KMS-11 (cell line): ENCODE measurements around the gene COL4A5.

ENCODE experiments used
- H2AFZ ChIP-seq: fragments of 200-600 bp; sonication (generic); 2 replicates; pipeline ENCODE4 v1.6.1; 2016; ENCODE audit warnings: antibody characterized with exemption, mixed run types, low read depth
- H3K27ac ChIP-seq: fragments of 200-600 bp; sonication (generic); 2 replicates; pipeline ENCODE4 v1.6.1; 2016; ENCODE audit warnings: mild to moderate bottlenecking, mixed run types
- H3K27me3 ChIP-seq: fragments of 200-600 bp; sonication (generic); 2 replicates; pipeline ENCODE4 v1.6.1; 2017; ENCODE audit warnings: mild to moderate bottlenecking, low read depth, mixed run types, moderate library complexity; ENCODE audit not compliant: insufficient read depth
- H3K36me3 ChIP-seq: fragments of 200-600 bp; sonication (generic); 2 replicates; pipeline ENCODE4 v1.6.1; 2017; ENCODE audit warnings: mild to moderate bottlenecking, mixed run types; ENCODE audit not compliant: insufficient read depth
- H3K4me1 ChIP-seq: fragments of 200-600 bp; sonication (generic); 2 replicates; pipeline ENCODE4 v1.6.1; 2016; ENCODE audit warnings: mild to moderate bottlenecking, low read depth, mixed run types; ENCODE audit not compliant: poor library complexity, severe bottlenecking
- H3K4me2 ChIP-seq: fragments of 200-600 bp; sonication (generic); 2 replicates; pipeline ENCODE4 v1.7.0; 2016; ENCODE audit warnings: mild to moderate bottlenecking, mixed run types
- H3K4me3 ChIP-seq: fragments of 200-600 bp; sonication (generic); IDR thresholded peaks from 2 replicates; pipeline ENCODE4 v1.6.1; 2017; ENCODE audit warnings: low read depth, low read length, mixed read lengths; ENCODE audit not compliant: insufficient read depth
- H3K79me2 ChIP-seq: fragments of 200-600 bp; sonication (generic); 2 replicates; pipeline ENCODE4 v1.6.1; 2016; ENCODE audit warnings: low read depth, mixed run types; ENCODE audit not compliant: insufficient read depth
- H3K9ac ChIP-seq: fragments of 200-600 bp; sonication (generic); 2 replicates; pipeline ENCODE4 v1.6.1; 2016; ENCODE audit warnings: mild to moderate bottlenecking, mixed run types
- H4K20me1 ChIP-seq: fragments of 200-600 bp; sonication (generic); 2 replicates; pipeline ENCODE4 v1.6.1; 2016; ENCODE audit warnings: mild to moderate bottlenecking, mixed run types; ENCODE audit not compliant: insufficient read depth
- TF ChIP-seq, protein P1 (sequence below): fragments of 200-600 bp; sonication (generic); conservative IDR thresholded peaks from 2 replicates; pipeline ENCODE4 v1.6.1; 2017; ENCODE audit warnings: low read depth, mild to moderate bottlenecking, antibody characterized with exemption, low read length, moderate library complexity, mixed read lengths

COL4A5 gene

DNA sequence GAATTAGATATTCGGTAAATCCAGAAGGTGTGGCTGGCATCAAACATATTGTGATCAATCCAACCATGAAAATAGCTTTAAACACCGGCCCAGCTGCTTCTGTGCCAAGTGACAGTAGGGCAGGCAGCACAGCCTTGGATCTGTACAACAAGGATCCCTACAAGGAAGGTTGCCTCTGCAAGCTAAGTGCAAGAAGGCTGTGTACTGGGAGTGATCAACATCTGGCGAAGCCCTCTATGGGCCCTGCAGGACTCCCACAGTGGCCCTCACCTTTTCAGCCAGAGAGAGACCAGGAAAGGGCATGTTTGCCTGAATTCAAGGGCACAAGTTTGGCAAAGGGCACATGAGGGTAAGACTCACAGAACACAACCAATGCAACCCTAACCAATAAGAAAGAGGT lies 287.1 kb downstream of the COL4A5 start:
- H3K4me1 ChIP-seq = no peaks in the 10 kb centered on the region
- H3K27me3 ChIP-seq = no peaks in the 10 kb centered on the region

DNA sequence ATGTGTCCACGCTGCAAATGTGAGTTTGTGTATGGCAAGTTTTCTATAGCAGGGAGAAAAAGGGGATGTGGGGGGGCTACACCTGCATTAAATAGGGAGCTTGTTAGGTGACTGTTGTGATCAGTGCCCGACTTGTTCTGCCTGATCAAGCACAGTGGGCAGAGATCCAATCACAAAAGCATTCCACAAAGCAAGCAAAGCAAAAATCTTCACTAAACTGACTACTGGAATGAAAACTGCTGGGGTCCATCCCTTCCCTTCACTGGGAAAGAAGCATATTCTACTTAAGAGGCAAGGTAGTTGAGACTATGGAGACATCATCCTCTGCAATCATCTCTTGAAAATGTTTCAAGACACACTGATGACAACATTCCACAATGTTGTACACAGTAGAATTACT lies 291.5 kb downstream of the COL4A5 start:
- no peak overlapping the region for H2AFZ ChIP-seq
- H3K27ac ChIP-seq = no peak overlapping the region
- H3K36me3 ChIP-seq = no peaks in the 10 kb centered on the region
- H3K4me2 ChIP-seq = no peak overlapping the region
- no peaks in the 10 kb centered on the region for H3K27me3 ChIP-seq
- TF ChIP-seq, protein P1, sequence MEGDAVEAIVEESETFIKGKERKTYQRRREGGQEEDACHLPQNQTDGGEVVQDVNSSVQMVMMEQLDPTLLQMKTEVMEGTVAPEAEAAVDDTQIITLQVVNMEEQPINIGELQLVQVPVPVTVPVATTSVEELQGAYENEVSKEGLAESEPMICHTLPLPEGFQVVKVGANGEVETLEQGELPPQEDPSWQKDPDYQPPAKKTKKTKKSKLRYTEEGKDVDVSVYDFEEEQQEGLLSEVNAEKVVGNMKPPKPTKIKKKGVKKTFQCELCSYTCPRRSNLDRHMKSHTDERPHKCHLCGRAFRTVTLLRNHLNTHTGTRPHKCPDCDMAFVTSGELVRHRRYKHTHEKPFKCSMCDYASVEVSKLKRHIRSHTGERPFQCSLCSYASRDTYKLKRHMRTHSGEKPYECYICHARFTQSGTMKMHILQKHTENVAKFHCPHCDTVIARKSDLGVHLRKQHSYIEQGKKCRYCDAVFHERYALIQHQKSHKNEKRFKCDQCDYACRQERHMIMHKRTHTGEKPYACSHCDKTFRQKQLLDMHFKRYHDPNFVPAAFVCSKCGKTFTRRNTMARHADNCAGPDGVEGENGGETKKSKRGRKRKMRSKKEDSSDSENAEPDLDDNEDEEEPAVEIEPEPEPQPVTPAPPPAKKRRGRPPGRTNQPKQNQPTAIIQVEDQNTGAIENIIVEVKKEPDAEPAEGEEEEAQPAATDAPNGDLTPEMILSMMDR = no peak
- no peaks in the 10 kb centered on the region for H3K4me1 ChIP-seq
- no peak overlapping the region for H3K9ac ChIP-seq
- H4K20me1 ChIP-seq = no peaks in the 10 kb centered on the region
- no peaks in the 10 kb centered on the region for H3K79me2 ChIP-seq
- H3K4me3 ChIP-seq = no peak overlapping the region

More for the DNA sequence above, 287.1 kb downstream of the COL4A5 start:
- Histone ChIP-seq H2AFZ (no peak overlapping the region), H3K4me3 (no peak overlapping the region), H4K20me1 (no peaks in the 10 kb centered on the region), H3K4me2 (no peak overlapping the region), H3K27ac (no peak overlapping the region), H3K79me2 (no peaks in the 10 kb centered on the region), H3K36me3 (no peaks in the 10 kb centered on the region), H3K9ac (no peak overlapping the region)
- TF ChIP-seq, protein P1 = no peak

GRCh38 chrX:108732630-108733321 lies 293.1 kb downstream of the COL4A5 start:
- Histone ChIP-seq H3K4me3 (no peak overlapping the region), H3K27ac (no peak overlapping the region), H3K4me2 (no peak overlapping the region), H3K27me3 (no peaks in the 10 kb centered on the region), H4K20me1 (no peaks in the 10 kb centered on the region), H3K36me3 (no peaks in the 10 kb centered on the region), H3K9ac (no peak overlapping the region), H3K79me2 (no peaks in the 10 kb centered on the region), H3K4me1 (no peaks in the 10 kb centered on the region), H2AFZ (no peak overlapping the region)
- TF ChIP-seq, protein P1 = no peak

GRCh38 chrX:108734426-108734825 lies 294.8 kb downstream of the COL4A5 start:
- Histone ChIP-seq H3K4me1 (no peaks in the 10 kb centered on the region), H3K9ac (no peak overlapping the region), H3K4me3 (no peak overlapping the region), H3K79me2 (no peaks in the 10 kb centered on the region), H3K4me2 (no peak overlapping the region), H3K27ac (no peak overlapping the region), H4K20me1 (no peaks in the 10 kb centered on the region), H2AFZ (no peak overlapping the region), H3K27me3 (no peaks in the 10 kb centered on the region), H3K36me3 (no peaks in the 10 kb centered on the region)
- TF ChIP-seq, protein P1 = no peak
